H1 (cell line): Measurements from ENCODE around the gene NPHP4. TPM values are rescaled to one million over a fixed set of nuclear protein-coding genes. Genes with fewer than 3 reads are reported as not detected.

ENCODE experiments used
- CTCF ChIA-PET: fragments of 300-600 bp; sonication (Branson Sonifier 250); formaldehyde crosslinking; loops from one replicate; lab custom pipeline; 2021; ENCODE audit not compliant: partially characterized antibody; lab: Charles Lee
- POLR2A ChIA-PET: fragments of 300-600 bp; sonication (Branson Sonifier 250); formaldehyde crosslinking; loops from one replicate; lab custom pipeline; 2021; ENCODE audit warnings: inconsistent platforms; ENCODE audit not compliant: partially characterized antibody; lab: Charles Lee
- DNase-seq, 2 experiments: peaks; one replicate each; pipeline versions ENCODE4 v3.0.0 to v3.0.0-alpha.2; 2010 to 2022; ENCODE audit warnings: low spot score in 2 of 2, low read depth in 1 of 2, mixed read lengths in 1 of 2
- FAIRE-seq: peaks from 2 replicates; lab custom pipeline; 2011; peaks lifted over from hg19 to GRCh38; lab: Jason Lieb, UNC
- H2AFZ ChIP-seq: 2 replicates; pipeline ENCODE4 v1.8.1; 2012; ENCODE audit warnings: low read length, inconsistent platforms
- H2AK5ac ChIP-seq: 2 replicates; pipeline ENCODE4 v1.6.1; 2013; ENCODE audit warnings: low read depth, low read length
- H2BK120ac ChIP-seq: replicated peaks from 2 replicates; pipeline ENCODE3; 2013; ENCODE audit warnings: low read depth, low read length, inconsistent platforms
- H2BK12ac ChIP-seq: 2 replicates; pipeline ENCODE4 v1.6.1; 2013; ENCODE audit warnings: low read depth, low read length
- H2BK15ac ChIP-seq: 2 replicates; pipeline ENCODE4 v1.6.1; 2013; ENCODE audit warnings: low read length
- H2BK20ac ChIP-seq: 2 replicates; pipeline ENCODE4 v1.6.1; 2013; ENCODE audit warnings: low read length
- H2BK5ac ChIP-seq: 2 replicates; pipeline ENCODE4 v1.6.1; 2013; ENCODE audit warnings: low read depth, low read length
- H3K14ac ChIP-seq: 2 replicates; pipeline ENCODE4 v1.6.1; 2013; ENCODE audit warnings: inconsistent platforms; ENCODE audit not compliant: insufficient read length
- H3K18ac ChIP-seq: 2 replicates; pipeline ENCODE4 v1.6.1; 2013; ENCODE audit warnings: low read length; ENCODE audit errors: extremely low read depth
- H3K23ac ChIP-seq: 2 replicates; pipeline ENCODE4 v1.6.1; 2013; ENCODE audit warnings: inconsistent platforms; ENCODE audit not compliant: insufficient read length
- H3K23me2 ChIP-seq: 2 replicates; pipeline ENCODE4 v1.6.1; 2013; ENCODE audit warnings: low read depth, low read length
- H3K27ac ChIP-seq: 2 replicates; pipeline ENCODE4 v1.6.1; 2011; ENCODE audit warnings: low read depth, low read length, inconsistent platforms
- H3K27me3 ChIP-seq, 4 experiments: replicated peaks in 1 of 4; 1 replicate in 1 of 4; 2 replicates in 3 of 4; pipeline versions ENCODE4 v1.6.1 to v1.8.1; 2011 to 2013; ENCODE audit warnings: low read length in 3 of 4, mild to moderate bottlenecking in 3 of 4, inconsistent platforms in 2 of 4, mixed read lengths in 2 of 4, moderate library complexity in 1 of 4; ENCODE audit not compliant: control insufficient read depth in 3 of 4, insufficient read depth in 3 of 4; ENCODE audit errors: extremely low read depth in 1 of 4
- H3K36me3 ChIP-seq, 4 experiments: 2 replicates each; pipeline versions ENCODE4 v1.6.1 to v1.8.1; 2011 to 2013; ENCODE audit warnings: mild to moderate bottlenecking in 4 of 4, low read length in 3 of 4, moderate library complexity in 2 of 4, control low read depth in 1 of 4, inconsistent platforms in 1 of 4; ENCODE audit not compliant: insufficient read depth in 4 of 4, control insufficient read depth in 2 of 4
- H3K4ac ChIP-seq: replicated peaks from 2 replicates; pipeline ENCODE3; 2013; ENCODE audit warnings: low read length, low read depth, mixed read lengths, inconsistent platforms; ENCODE audit not compliant: insufficient read length
- H3K4me1 ChIP-seq, 4 experiments: replicated peaks in 1 of 4; 1 replicate in 1 of 4; 2 replicates in 3 of 4; pipeline versions ENCODE4 v1.6.1 to v1.8.1; 2011 to 2013; ENCODE audit warnings: low read length in 3 of 4, inconsistent platforms in 2 of 4, mixed read lengths in 1 of 4; ENCODE audit not compliant: insufficient read depth in 4 of 4, control insufficient read depth in 3 of 4
- H3K4me2 ChIP-seq, 2 experiments: 2 replicates each; pipeline versions ENCODE4 v1.6.1 to v1.8.1; 2011 to 2013; ENCODE audit warnings: low read depth in 2 of 2, low read length in 2 of 2, control low read depth in 1 of 2, inconsistent platforms in 1 of 2, mild to moderate bottlenecking in 1 of 2; ENCODE audit not compliant: insufficient read depth in 1 of 2
- H3K4me3 ChIP-seq, 4 experiments: fragments of 200-600, 300-600 bp in 1 of 4; sonication (generic), shearing (Covaris generic), sonication (Bioruptor Twin) in 1 of 4; 2 replicates each; pipeline versions ENCODE4 v1.5.1 to v1.8.1; 2011 to 2016; ENCODE audit warnings: low read length in 4 of 4, low read depth in 3 of 4, control low read depth in 2 of 4, inconsistent platforms in 2 of 4, mild to moderate bottlenecking in 2 of 4, mixed read lengths in 1 of 4, moderate library complexity in 1 of 4; ENCODE audit not compliant: insufficient read depth in 2 of 4; ENCODE audit errors: extremely low read depth in 1 of 4
- H3K56ac ChIP-seq: replicated peaks from 2 replicates; pipeline ENCODE3; 2013; ENCODE audit warnings: low read depth, mild to moderate bottlenecking, mixed read lengths, low read length, inconsistent platforms; ENCODE audit not compliant: insufficient read length
- H3K79me1 ChIP-seq: 2 replicates; pipeline ENCODE4 v1.6.1; 2013; ENCODE audit warnings: low read depth, low read length, control low read depth
- H3K79me2 ChIP-seq, 2 experiments: 2 replicates each; pipeline versions ENCODE4 v1.6.1 to v1.8.1; 2012 to 2013; ENCODE audit warnings: low read length in 2 of 2, mild to moderate bottlenecking in 2 of 2, inconsistent platforms in 1 of 2; ENCODE audit not compliant: insufficient read depth in 2 of 2, control insufficient read depth in 1 of 2
- H3K9ac ChIP-seq, 4 experiments: replicated peaks in 1 of 4; 1 replicate in 1 of 4; 2 replicates in 3 of 4; pipeline versions ENCODE4 v1.6.1 to v1.8.1; 2011 to 2013; ENCODE audit warnings: low read depth in 3 of 4, low read length in 3 of 4, control low read depth in 2 of 4, mild to moderate bottlenecking in 2 of 4, moderate library complexity in 2 of 4, inconsistent platforms in 1 of 4; ENCODE audit errors: extremely low read depth in 1 of 4
- H3K9me3 ChIP-seq, 2 experiments: 2 replicates each; pipeline versions ENCODE4 v1.6.1 to v1.8.1; 2012 to 2013; ENCODE audit warnings: mild to moderate bottlenecking in 2 of 2, moderate library complexity in 2 of 2, control low read depth in 1 of 2, inconsistent platforms in 1 of 2, low read depth in 1 of 2, low read length in 1 of 2, mixed read lengths in 1 of 2; ENCODE audit not compliant: insufficient read depth in 2 of 2
- H4K20me1 ChIP-seq, 2 experiments: replicated peaks in 1 of 2; 2 replicates each; pipeline versions ENCODE3 to v1.8.1; 2011 to 2013; ENCODE audit warnings: inconsistent platforms in 2 of 2, low read length in 2 of 2, mild to moderate bottlenecking in 1 of 2; ENCODE audit not compliant: insufficient read depth in 2 of 2, control insufficient read depth in 1 of 2
- H4K5ac ChIP-seq: 2 replicates; pipeline ENCODE4 v1.6.1; 2013; ENCODE audit warnings: low read length, low read depth, mixed read lengths, inconsistent platforms; ENCODE audit not compliant: insufficient read length
- H4K8ac ChIP-seq: 2 replicates; pipeline ENCODE4 v1.8.0; 2013; ENCODE audit warnings: mild to moderate bottlenecking, moderate library complexity, low read length, inconsistent platforms; ENCODE audit not compliant: insufficient read depth; ENCODE audit errors: extremely low read depth
- H4K91ac ChIP-seq: replicated peaks from 2 replicates; pipeline ENCODE3; 2013; ENCODE audit warnings: low read length, mixed read lengths, inconsistent platforms; ENCODE audit not compliant: insufficient read length
- BCL11A ChIP-seq, 2 experiments: IDR thresholded peaks; one replicate each; pipeline ENCODE4 v1.6.1; 2011; ENCODE audit warnings: low read depth in 2 of 2, low read length in 2 of 2, mild to moderate bottlenecking in 2 of 2
- CHD2 ChIP-seq: IDR thresholded peaks from 2 replicates; pipeline ENCODE4 v1.6.1; 2012; ENCODE audit warnings: low read length, improper control_type of control experiment
- EZH2 ChIP-seq: fragments of 200-600 bp; sonication (generic); IDR thresholded peaks from 2 replicates; pipeline ENCODE4 v1.7.1; 2012; ENCODE audit warnings: low read depth, mild to moderate bottlenecking, moderate library complexity, low read length, inconsistent platforms; ENCODE audit not compliant: severe bottlenecking
- MAX ChIP-seq: IDR thresholded peaks from 2 replicates; pipeline ENCODE4 v1.6.1; 2012; ENCODE audit warnings: inconsistent platforms
- NANOG ChIP-seq: IDR thresholded peaks from 2 replicates; pipeline ENCODE4 v1.6.1; 2011; ENCODE audit warnings: low read length, low read depth, mild to moderate bottlenecking, inconsistent platforms; ENCODE audit not compliant: insufficient read depth, poor library complexity, severe bottlenecking
- SP4 ChIP-seq: IDR thresholded peaks from 2 replicates; pipeline ENCODE4 v1.6.1; 2012; ENCODE audit warnings: low read length, inconsistent platforms
- TCF12 ChIP-seq: IDR thresholded peaks from 2 replicates; pipeline ENCODE4 v1.6.1; 2011; ENCODE audit warnings: low read depth, mild to moderate bottlenecking, low read length
- YY1 ChIP-seq: IDR thresholded peaks from 2 replicates; pipeline ENCODE4 v1.6.1; 2011; ENCODE audit warnings: low read depth, mild to moderate bottlenecking, low read length
- WGBS, 2 experiments: shearing (Covaris generic) in 1 of 2; methylation state at CpG; one replicate each; pipeline versions ENCODE4 v1.1.6 to v1.1.7; 2013 to 2015; ENCODE audit warnings: low lambda C conversion rate in 2 of 2, mixed read lengths in 2 of 2, inconsistent platforms in 1 of 2, low coverage in 1 of 2, missing lambda C conversion rate in 1 of 2; ENCODE audit not compliant: insufficient replicate concordance in 2 of 2, insufficient coverage in 1 of 2, insufficient read length in 1 of 2; ENCODE audit errors: extremely low coverage in 1 of 2, missing lambda C conversion rate in 1 of 2; 5-methylcytosine and 5-hydroxymethylcytosine counted together
- polyA plus RNA-seq, 7 experiments: library from polyadenylated mRNA; depleted of rRNA in 3 of 7; stranded (reverse) in 5 of 7; unstranded in 2 of 7; fragments of >200 nt in 5 of 7; fragments of 200-250 nt in 2 of 7; gene quantifications; 1 replicate in 5 of 7; 2 replicates in 1 of 7; 4 replicates in 1 of 7; pipeline versions ENCODE4 v1.2.1 to v1.2.3, GENCODE V29; 2011 to 2013; ENCODE audit warnings: missing spikeins in 2 of 7, mixed read lengths in 2 of 7
- total RNA-seq: library from RNA; stranded (reverse); fragmentation: NEBNext Ultra II Directional; extraction: Animal tissue kit (Norgen Biotek cat#: 25700); gene quantifications from 2 replicates; pipeline ENCODE4 v1.2.1, GENCODE V29; 2021

Gene NPHP4
- total and polyA plus RNA-seq, 2 of the 8 experiments (the other 6 are each of a cell fraction or from before 2014, with no cell fraction given), result 5.8 to 14.0 TPM

- WGBS, 2 experiments, result 89% methylated on average over 18 of the region's 20 CpGs; no CpG with 5 or more reads in 1 of the 2 experiments
- no peaks in the 10 kb centered on the region for H3K23me2 ChIP-seq
- H3K4ac ChIP-seq, result no peak overlapping the region
- H4K5ac ChIP-seq, result no peak overlapping the region
- no peaks in the 10 kb centered on the region; a peak in 1 of 4 replicates for H3K9me3 ChIP-seq
- no peak overlapping the region; the same call in 1 of the 2 replicates for H3K18ac ChIP-seq
- no peaks in the 10 kb centered on the region for H3K36me3 ChIP-seq
- no peak overlapping the region for H2BK12ac ChIP-seq
- H2BK20ac ChIP-seq, result no peak overlapping the region
- no peaks in the 10 kb centered on the region for H3K79me1 ChIP-seq
- H3K79me2 ChIP-seq, result no peaks in the 10 kb centered on the region
- H4K91ac ChIP-seq, result no peak overlapping the region
- no peak overlapping the region for H3K14ac ChIP-seq
- DNase-seq (no peak), FAIRE-seq (no peak)
- H4K20me1 ChIP-seq, result no peaks in the 10 kb centered on the region
- no peak overlapping the region for H2BK120ac ChIP-seq
- no peak overlapping the region for H2BK15ac ChIP-seq
- H3K4me3 ChIP-seq, result no peak overlapping the region
- H3K56ac ChIP-seq, result no peak overlapping the region
- no peak overlapping the region for H2AK5ac ChIP-seq
- no peak for TF ChIP-seq EZH2
- no peak for TF ChIP-seq TCF12
- no peak for TF ChIP-seq CHD2
- TF ChIP-seq SP4, result no peak
- TF ChIP-seq MAX, result no peak
- TF ChIP-seq BCL11A (IDR thresholded peaks at IDR 0.05; ENCODE audit: low read depth in 2 of 2, low read length in 2 of 2), result no peak
- TF ChIP-seq YY1, result no peak
- no peak for TF ChIP-seq NANOG
- TF ChIP-seq, all 59 proteins: peak for 0
- H3K4me1 ChIP-seq, result peaks cover 0 to 3% (median 0%) of the 10 kb centered on the region in 4 experiments; a peak in 2 of 7 replicates
- no peak overlapping the region for H2AFZ ChIP-seq
- no peak overlapping the region for H3K9ac ChIP-seq
- CTCF ChIA-PET, result interaction anchor here (0.7 to 2.1 kb wide), 5 partner anchors 10 to 60 kb away, joined by 3 to 11 read pairs (median 5); no protein-coding TSS in a partner anchor
- H3K4me2 ChIP-seq, result no peak overlapping the region
- H3K27me3 ChIP-seq, result no peaks in the 10 kb centered on the region
- POLR2A ChIA-PET, result interaction anchor here (0.6 to 2.7 kb wide), 4 partner anchors 12 to 40 kb away, joined by 3 to 7 read pairs (median 6); no protein-coding TSS in a partner anchor
- H2BK5ac ChIP-seq, result no peak overlapping the region
- H3K27ac ChIP-seq, result no peak overlapping the region
- no peak overlapping the region for H3K23ac ChIP-seq
- H4K8ac ChIP-seq, result no peak overlapping the region
These were observed 136.9 kb downstream of the NPHP4 start for GRCh38 chr1:5855196-5855897.
